Astrocyte of the spinal cord (primary cell): ENCODE data around the gene RBM15.

Source experiments
- DNase-seq: peaks from one replicate; pipeline ENCODE4 v3.0.0; 2011; ENCODE audit warnings: low read depth, low spot score
- H3K4me3 ChIP-seq: 2 replicates; pipeline ENCODE4 v1.5.1; 2011; ENCODE audit warnings: low read depth, mild to moderate bottlenecking, low read length, moderate library complexity
- in situ Hi-C: cut with HindIII; loops from 2 replicates; pipeline ENCODE4 v1.10.0; 2017; ENCODE audit warnings: low sequenced_read_pairs
- TF ChIP-seq, protein P1 (sequence below): IDR thresholded peaks from 2 replicates; pipeline ENCODE4 v1.5.1; 2012; ENCODE audit warnings: low read depth, mild to moderate bottlenecking, low read length, inconsistent platforms

The RBM15 gene

DNA sequence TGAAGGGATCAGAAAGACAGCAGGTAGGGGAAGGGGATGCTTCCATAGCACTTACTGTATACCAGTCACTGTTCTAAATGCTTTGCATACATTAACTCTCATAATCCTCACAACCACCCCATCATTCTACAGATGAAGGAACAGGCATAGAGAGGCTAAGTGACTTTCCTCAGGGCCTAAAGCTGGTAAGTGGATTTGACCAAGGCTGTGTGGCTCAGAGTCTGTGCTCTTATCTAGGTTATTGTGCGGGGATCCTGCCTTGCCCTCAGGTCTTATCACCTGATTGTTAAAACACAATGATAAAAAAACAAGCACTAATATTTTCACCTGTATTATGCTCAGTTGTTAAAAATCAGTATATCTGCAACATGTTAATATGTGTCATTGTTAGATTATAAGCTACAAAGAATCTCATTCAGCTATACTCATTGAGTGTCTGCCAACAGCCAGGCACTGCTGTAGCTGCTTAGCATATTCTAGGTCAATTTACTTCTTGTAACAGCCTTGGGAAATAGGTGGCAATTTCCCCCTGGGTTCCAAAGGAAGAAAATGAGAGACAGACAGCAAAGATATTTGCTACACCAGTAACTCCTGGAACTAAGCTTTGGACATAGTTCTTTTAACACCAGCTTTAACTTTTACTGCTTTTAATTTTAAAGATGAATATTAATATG lies 38.6 kb upstream of the RBM15 start:
- in situ Hi-C loops, result no loop called here
- TF ChIP-seq, protein P1, sequence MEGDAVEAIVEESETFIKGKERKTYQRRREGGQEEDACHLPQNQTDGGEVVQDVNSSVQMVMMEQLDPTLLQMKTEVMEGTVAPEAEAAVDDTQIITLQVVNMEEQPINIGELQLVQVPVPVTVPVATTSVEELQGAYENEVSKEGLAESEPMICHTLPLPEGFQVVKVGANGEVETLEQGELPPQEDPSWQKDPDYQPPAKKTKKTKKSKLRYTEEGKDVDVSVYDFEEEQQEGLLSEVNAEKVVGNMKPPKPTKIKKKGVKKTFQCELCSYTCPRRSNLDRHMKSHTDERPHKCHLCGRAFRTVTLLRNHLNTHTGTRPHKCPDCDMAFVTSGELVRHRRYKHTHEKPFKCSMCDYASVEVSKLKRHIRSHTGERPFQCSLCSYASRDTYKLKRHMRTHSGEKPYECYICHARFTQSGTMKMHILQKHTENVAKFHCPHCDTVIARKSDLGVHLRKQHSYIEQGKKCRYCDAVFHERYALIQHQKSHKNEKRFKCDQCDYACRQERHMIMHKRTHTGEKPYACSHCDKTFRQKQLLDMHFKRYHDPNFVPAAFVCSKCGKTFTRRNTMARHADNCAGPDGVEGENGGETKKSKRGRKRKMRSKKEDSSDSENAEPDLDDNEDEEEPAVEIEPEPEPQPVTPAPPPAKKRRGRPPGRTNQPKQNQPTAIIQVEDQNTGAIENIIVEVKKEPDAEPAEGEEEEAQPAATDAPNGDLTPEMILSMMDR, result no peak
- H3K4me3 ChIP-seq, result no peak overlapping the region
- no peak for DNase-seq

- H3K4me3 ChIP-seq, result no peak overlapping the region
- TF ChIP-seq, protein P1, result no peak
- DNase-seq, result no peak
- in situ Hi-C loops, result no loop called here
Measured at GRCh38 chr1:110302836-110303235, 36.3 kb upstream of the RBM15 start.

GRCh38 chr1:110305900-110306420 lies 33.2 kb upstream of the RBM15 start:
- H3K4me3 ChIP-seq, result no peak overlapping the region
- no peak for DNase-seq
- in situ Hi-C loops, result no loop called here
- TF ChIP-seq, protein P1, result no peak

GRCh38 chr1:110307239-110307974 lies 31.8 kb upstream of the RBM15 start:
- in situ Hi-C loops, result no loop called here
- no peak for DNase-seq
- no peak overlapping the region for H3K4me3 ChIP-seq
- TF ChIP-seq, protein P1, result no peak

DNA sequence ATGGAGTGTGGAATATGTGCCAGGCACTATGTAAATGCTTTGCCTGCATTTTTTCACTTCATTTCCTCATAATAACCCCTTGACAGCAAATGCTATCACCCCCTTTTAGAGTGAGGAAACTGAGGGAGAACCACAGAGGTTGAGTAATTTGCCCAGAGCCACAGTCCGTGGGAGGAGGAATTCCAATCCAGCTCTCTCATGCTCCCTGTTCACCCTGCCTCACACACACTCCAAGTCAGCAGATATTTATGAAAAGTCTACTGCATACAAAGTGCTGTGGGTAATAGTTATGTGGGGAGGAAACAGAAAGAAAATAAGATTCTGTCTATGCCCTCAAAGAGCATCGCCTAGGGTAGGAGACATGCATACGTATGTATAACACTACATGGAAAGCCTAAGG lies 30.9 kb upstream of the RBM15 start:
- in situ Hi-C loops, result no loop called here
- TF ChIP-seq, protein P1, result no peak
- DNase-seq, result peak; percentile 51
- no peak overlapping the region for H3K4me3 ChIP-seq

DNA sequence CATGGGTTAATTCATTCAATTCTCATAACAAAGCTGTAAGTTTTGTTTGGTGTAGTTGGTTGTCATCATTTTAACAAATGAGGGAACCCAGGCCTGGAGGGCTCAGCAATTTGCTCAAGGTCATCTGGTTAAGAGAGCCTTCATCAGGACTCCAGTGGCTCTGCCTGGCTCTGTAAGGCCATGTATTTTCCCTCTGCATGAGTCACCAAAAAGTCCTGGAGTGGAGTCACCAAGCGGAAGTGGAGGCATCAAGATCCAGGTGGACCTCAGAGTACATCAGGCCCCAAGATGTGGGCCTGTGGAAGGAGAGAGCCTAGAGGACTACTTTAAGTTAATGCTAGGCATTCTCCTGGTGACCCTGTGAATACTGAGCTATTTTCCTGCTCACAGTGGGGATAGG lies 30.0 kb upstream of the RBM15 start:
- in situ Hi-C loops, result no loop called here
- no peak overlapping the region for H3K4me3 ChIP-seq
- TF ChIP-seq, protein P1, result no peak
- DNase-seq, result no peak
